Caco-2 (cell line): ENCODE results near the gene ZNF816. TPM values are rescaled to one million over a fixed set of nuclear protein-coding genes. Genes with fewer than 3 reads are reported as not detected.
"Not testable (repeated sequence)": the region's sequence is repeated elsewhere in the genome, so short reads cannot be mapped to it uniquely, and the experiment has no call there.

Experiments used
- BruUV-seq: library from RNA; stranded (reverse); fragments of 400-500 nt; replicated peaks from 2 replicates; lab custom pipeline; 2021; lab: Mats Ljungman, UMichigan
- CTCF ChIA-PET: fragments of 300-600 bp; sonication (Branson Sonifier 250); formaldehyde crosslinking; loops from one replicate; lab custom pipeline; 2022; ENCODE audit warnings: antibody characterized with exemption; lab: Charles Lee
- POLR2A ChIA-PET: fragments of 300-600 bp; sonication (Branson Sonifier 250); formaldehyde crosslinking; loops from one replicate; lab custom pipeline; 2022; ENCODE audit warnings: antibody characterized with exemption; lab: Charles Lee
- DNase-seq, 2 experiments: peaks; one replicate each; pipeline versions ENCODE4 v3.0.0 to v3.0.0-alpha.2; 2020 to 2022
- H3K27me3 ChIP-seq: replicated peaks from 2 replicates; pipeline ENCODE4 v1.6.0; 2011; ENCODE audit warnings: low read length; ENCODE audit not compliant: control insufficient read depth, insufficient read depth
- H3K36me3 ChIP-seq: 2 replicates; pipeline ENCODE4 v1.5.1; 2011; ENCODE audit warnings: low read length; ENCODE audit not compliant: control insufficient read depth, insufficient read depth
- H3K4me1 ChIP-seq: fragments of 250-450 bp; sonication (Bioruptor Pico); 2 replicates; pipeline ENCODE4 v1.5.1; 2020; ENCODE audit warnings: mild to moderate bottlenecking
- H3K4me3 ChIP-seq: 2 replicates; pipeline ENCODE4 v1.5.1; 2011; ENCODE audit warnings: low read depth, mild to moderate bottlenecking, control low read depth, low read length
- H3K9me3 ChIP-seq: fragments of 250-450 bp; sonication (Bioruptor Pico); 2 replicates; pipeline ENCODE4 v1.5.1; 2020; ENCODE audit warnings: mild to moderate bottlenecking, moderate library complexity
- H3K27ac Mint-ChIP-seq: one replicate; pipeline ENCODE4 v1.8.0; 2022; ENCODE audit warnings: mixed read lengths; ENCODE audit not compliant: unreplicated experiment
- H3K27me3 Mint-ChIP-seq: one replicate; pipeline ENCODE4 v1.8.0; 2022; ENCODE audit warnings: mixed read lengths; ENCODE audit not compliant: insufficient read depth, unreplicated experiment
- H3K36me3 Mint-ChIP-seq: one replicate; pipeline ENCODE4 v1.8.0; 2022; ENCODE audit warnings: mild to moderate bottlenecking, mixed read lengths; ENCODE audit not compliant: insufficient read depth, unreplicated experiment
- H3K4me1 Mint-ChIP-seq: one replicate; pipeline ENCODE4 v1.8.0; 2022; ENCODE audit warnings: low read depth, mixed read lengths; ENCODE audit not compliant: unreplicated experiment
- H3K4me3 Mint-ChIP-seq: one replicate; pipeline ENCODE4 v1.8.0; 2022; ENCODE audit warnings: mild to moderate bottlenecking, moderate library complexity, mixed read lengths; ENCODE audit not compliant: unreplicated experiment
- H3K9me3 Mint-ChIP-seq: one replicate; pipeline ENCODE4 v1.8.0; 2022; ENCODE audit warnings: mixed read lengths; ENCODE audit not compliant: unreplicated experiment
- CTCF ChIP-seq, 2 experiments: fragments of 200-600 bp in 1 of 2; IDR thresholded peaks; 1 replicate in 1 of 2; 2 replicates in 1 of 2; pipeline versions ENCODE4 v1.5.1 to v1.8.0; 2011 to 2022; ENCODE audit warnings: antibody characterized with exemption in 1 of 2, control low read depth in 1 of 2, inconsistent platforms in 1 of 2, low read depth in 1 of 2, low read length in 1 of 2, mild to moderate bottlenecking in 1 of 2, moderate library complexity in 1 of 2; ENCODE audit not compliant: insufficient read depth in 1 of 2, severe bottlenecking in 1 of 2, unreplicated experiment in 1 of 2
- intact Hi-C: fragments of 100-400 bp; cut with micrococcal nuclease; formaldehyde crosslinking; loops from one replicate; pipeline ENCODE4 v1.10.0; 2022; ENCODE audit not compliant: unreplicated experiment
- total RNA-seq: library from RNA; stranded (reverse); gene quantifications from 2 replicates; pipeline ENCODE4 v1.2.3, GENCODE V29; 2022

Gene ZNF816
- total RNA-seq, 1 experiment from 2014 or later: 11.5 TPM

GRCh38 chr19:52940905-52941304, 21.8 kb downstream of the ZNF816 start:
- BruUV-seq, H3K4me3 ChIP-seq, H3K27me3 ChIP-seq, DNase-seq, intact Hi-C loops, POLR2A ChIA-PET, H3K27me3 Mint-ChIP-seq, H3K36me3 ChIP-seq, CTCF ChIA-PET: not testable (repeated sequence)
- Mint-ChIP-seq H3K27ac (peak overlapping the region; percentile 92), H3K4me3 (peak overlapping the region; percentile 96), H3K4me1 (peaks cover 28% of the 10 kb centered on the region), H3K9me3 (peaks cover 14% of the 10 kb centered on the region), H3K36me3 (peaks cover 57% of the 10 kb centered on the region)
- H3K4me1 ChIP-seq: peaks cover 45% of the 10 kb centered on the region
- H3K9me3 ChIP-seq: peaks cover 35% of the 10 kb centered on the region

- POLR2A ChIA-PET: no interaction called here
- no peak for TF ChIP-seq CTCF (IDR thresholded peaks at IDR 0.05; ENCODE audit: insufficient read depth in 1 of 2, low read depth in 1 of 2, low read length in 1 of 2, severe bottlenecking in 1 of 2, unreplicated experiment in 1 of 2)
- H3K4me3 ChIP-seq: no peak overlapping the region
Observed at GRCh38 chr19:52938761-52939160, 23.9 kb downstream of the ZNF816 start.

GRCh38 chr19:52936954-52937325, 25.7 kb downstream of the ZNF816 start:
- H3K9me3 Mint-ChIP-seq: peaks cover 23% of the 10 kb centered on the region
- no peak overlapping the region for H3K4me3 Mint-ChIP-seq
- H3K36me3 Mint-ChIP-seq: peaks cover 62% of the 10 kb centered on the region
- POLR2A ChIA-PET: interaction anchor here (0.6 kb wide), 1 partner anchor 869 kb away, joined by 4 read pairs; no protein-coding TSS in a partner anchor
- H3K9me3 ChIP-seq: peaks cover 33% of the 10 kb centered on the region
- CTCF ChIA-PET: no interaction called here
- no TSS peak for BruUV-seq
- no peaks in the 10 kb centered on the region for H3K27me3 ChIP-seq
- H3K27me3 Mint-ChIP-seq: no peaks in the 10 kb centered on the region
- no peak for TF ChIP-seq CTCF (IDR thresholded peaks at IDR 0.05; ENCODE audit: insufficient read depth in 1 of 2, low read depth in 1 of 2, low read length in 1 of 2, severe bottlenecking in 1 of 2, unreplicated experiment in 1 of 2)
- H3K4me1 Mint-ChIP-seq: peaks cover 26% of the 10 kb centered on the region
- H3K36me3 ChIP-seq: peaks cover 3% of the 10 kb centered on the region; the same call in 1 of the 2 replicates
- no peak overlapping the region for H3K4me3 ChIP-seq
- intact Hi-C loops: no loop called here
- peak overlapping the region; percentile 43 for H3K27ac Mint-ChIP-seq
- H3K4me1 ChIP-seq: 0 out of 2 replicates have a peak, but pooled peaks cover 19% of the 10 kb centered on the region
- no peak for DNase-seq

More at GRCh38 chr19:52938761-52939160, 23.9 kb downstream of the ZNF816 start:
- no peak for DNase-seq
- peaks cover 3% of the 10 kb centered on the region; the same call in 1 of the 2 replicates for H3K36me3 ChIP-seq
- intact Hi-C loops: no loop called here
- no peaks in the 10 kb centered on the region for H3K27me3 Mint-ChIP-seq
- H3K27me3 ChIP-seq: no peaks in the 10 kb centered on the region
- peaks cover 14% of the 10 kb centered on the region for H3K9me3 Mint-ChIP-seq
- peaks cover 60% of the 10 kb centered on the region for H3K36me3 Mint-ChIP-seq
- H3K27ac Mint-ChIP-seq: peak overlapping the region; percentile 52
- CTCF ChIA-PET: no interaction called here
- H3K4me3 Mint-ChIP-seq: no peak overlapping the region
- H3K4me1 ChIP-seq: peaks cover 24% of the 10 kb centered on the region
- H3K9me3 ChIP-seq: peaks cover 39% of the 10 kb centered on the region
- no TSS peak for BruUV-seq
- peaks cover 28% of the 10 kb centered on the region for H3K4me1 Mint-ChIP-seq
